HEK293T (cell line): ENCODE data around the gene MAGI2.

Experiments
- ARNT ChIP-seq: fragments of 450-650 bp; IDR thresholded peaks from 2 replicates; pipeline ENCODE4 v1.6.1; 2017; ENCODE audit warnings: mild to moderate bottlenecking
- BHLHE40 ChIP-seq: fragments of 450-650 bp; IDR thresholded peaks from 2 replicates; pipeline ENCODE4 v1.6.1; 2016; ENCODE audit warnings: mild to moderate bottlenecking, moderate library complexity, borderline replicate concordance
- CTBP1 ChIP-seq: fragments of 450-650 bp; IDR thresholded peaks from 2 replicates; pipeline ENCODE4 v1.6.1; 2016; ENCODE audit warnings: borderline replicate concordance
- ELF4 ChIP-seq: fragments of 450-650 bp; IDR thresholded peaks from 2 replicates; pipeline ENCODE4 v1.6.1; 2017; ENCODE audit warnings: antibody characterized with exemption
- FOXK2 ChIP-seq: fragments of 450-650 bp; IDR thresholded peaks from 2 replicates; pipeline ENCODE4 v1.6.1; 2016; ENCODE audit warnings: mild to moderate bottlenecking
- FOXM1 ChIP-seq: fragments of 450-650 bp; IDR thresholded peaks from 2 replicates; pipeline ENCODE4 v1.6.1; 2017; ENCODE audit warnings: mild to moderate bottlenecking, borderline replicate concordance
- LEF1 ChIP-seq: fragments of 450-650 bp; IDR thresholded peaks from 2 replicates; pipeline ENCODE4 v1.6.1; 2017; ENCODE audit warnings: mild to moderate bottlenecking, borderline replicate concordance
- PKNOX1 ChIP-seq: fragments of 450-650 bp; IDR thresholded peaks from 2 replicates; pipeline ENCODE4 v1.6.1; 2016
- SP1 ChIP-seq: fragments of 450-650 bp; IDR thresholded peaks from 2 replicates; pipeline ENCODE4 v1.6.1; 2017
- SUZ12 ChIP-seq: fragments of 450-650 bp; IDR thresholded peaks from 2 replicates; pipeline ENCODE4 v1.6.1; 2016; ENCODE audit warnings: mild to moderate bottlenecking
- TARDBP ChIP-seq: fragments of 450-650 bp; IDR thresholded peaks from 2 replicates; pipeline ENCODE4 v1.6.1; 2016
- ZNF384 ChIP-seq: fragments of 450-650 bp; IDR thresholded peaks from 2 replicates; pipeline ENCODE4 v1.6.1; 2016

DNA sequence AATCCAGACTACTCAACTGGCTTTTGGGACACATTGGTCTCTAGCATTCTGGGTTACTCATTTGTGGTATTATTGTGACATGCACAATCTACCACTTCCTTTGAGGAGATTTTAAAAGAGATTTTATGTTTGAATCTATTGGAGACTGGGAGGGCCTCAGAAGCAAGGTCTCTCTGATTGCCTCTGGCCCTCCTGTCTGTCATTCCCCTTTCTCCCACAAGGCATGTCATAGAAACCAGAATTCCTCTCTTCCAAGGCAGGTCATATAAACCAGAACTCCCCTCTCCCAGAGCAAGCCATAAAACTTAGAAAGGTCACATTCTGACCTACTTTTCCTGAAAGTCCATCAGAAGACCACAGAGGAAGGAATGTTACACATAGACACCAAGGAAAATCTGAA, 877.2 kb downstream of the MAGI2 start:
- no peak for TF ChIP-seq ZNF384
- TF ChIP-seq PKNOX1, result no peak
- TF ChIP-seq SUZ12, result no peak
- no peak for TF ChIP-seq FOXM1
- TF ChIP-seq SP1, result no peak
- no peak for TF ChIP-seq ELF4
- no peak for TF ChIP-seq BHLHE40
- no peak for TF ChIP-seq FOXK2
- no peak for TF ChIP-seq ARNT
- TF ChIP-seq LEF1, result no peak
- no peak for TF ChIP-seq TARDBP
- no peak for TF ChIP-seq CTBP1
